ENCODE data around the gene POLE.

Gene POLE

GRCh38 chr12:132658149-132658894, 28.8 kb downstream of the POLE start:
- H3K4me3 ChIP-seq (ENCODE audit: low read depth, low read length) = no peak overlapping the region
- no peak for DNase-seq (ENCODE audit: low read depth, low spot score)
- in situ Hi-C loops (cut with HindIII; ENCODE audit: low sequenced_read_pairs) = no loop called here
- TF ChIP-seq CTCF (IDR thresholded peaks at IDR 0.05; ENCODE audit: low read depth, low read length) = no peak

- TF ChIP-seq CTCF (IDR thresholded peaks at IDR 0.05; ENCODE audit: low read depth, low read length) = no peak
- no peak for DNase-seq (ENCODE audit: low read depth, low spot score)
- in situ Hi-C loops (cut with HindIII; ENCODE audit: low sequenced_read_pairs) = no loop called here
- no peak overlapping the region for H3K4me3 ChIP-seq (ENCODE audit: low read depth, low read length)
These were observed 30.0 kb downstream of the POLE start for GRCh38 chr12:132657004-132657727.

GRCh38 chr12:132653567-132654290, 33.4 kb downstream of the POLE start:
- no peak for DNase-seq (ENCODE audit: low read depth, low spot score)
- in situ Hi-C loops (cut with HindIII; ENCODE audit: low sequenced_read_pairs) = no loop called here
- TF ChIP-seq CTCF (IDR thresholded peaks at IDR 0.05; ENCODE audit: low read depth, low read length) = no peak
- H3K4me3 ChIP-seq (ENCODE audit: low read depth, low read length) = no peak overlapping the region

- no peak for DNase-seq (ENCODE audit: low read depth, low spot score)
- in situ Hi-C loops (cut with HindIII; ENCODE audit: low sequenced_read_pairs) = no loop called here
- H3K4me3 ChIP-seq (ENCODE audit: low read depth, low read length) = no peak overlapping the region
- no peak for TF ChIP-seq CTCF (IDR thresholded peaks at IDR 0.05; ENCODE audit: low read depth, low read length)
These were observed 35.6 kb downstream of the POLE start for GRCh38 chr12:132651444-132652100.

GRCh38 chr12:132649226-132649945, 37.8 kb downstream of the POLE start:
- DNase-seq (ENCODE audit: low read depth, low spot score) = no peak
- in situ Hi-C loops (cut with HindIII; ENCODE audit: low sequenced_read_pairs) = no loop called here
- TF ChIP-seq CTCF (IDR thresholded peaks at IDR 0.05; ENCODE audit: low read depth, low read length) = no peak
- no peak overlapping the region for H3K4me3 ChIP-seq (ENCODE audit: low read depth, low read length)
